SK-N-SH treated with all-trans-retinoic acid at 6 μM for 48 hours (cell line): ENCODE data around the gene PHACTR3.
"Not testable (repeated sequence)": the region's sequence is repeated elsewhere in the genome, so short reads cannot be mapped to it uniquely, and the experiment has no call there.

Experiments used
- ARNTL ChIP-seq: fragments of 450-650 bp; formaldehyde crosslinking; IDR thresholded peaks from 2 replicates; pipeline ENCODE4 v1.5.0; 2020; ENCODE audit warnings: low read depth, mild to moderate bottlenecking, moderate library complexity, borderline replicate concordance
- ESRRG ChIP-seq: fragments of 250-450 bp; sonication (Bioruptor Pico); IDR thresholded peaks from 2 replicates; pipeline ENCODE4 v1.6.1; 2021; ENCODE audit warnings: mild to moderate bottlenecking
- GLIS3 ChIP-seq: fragments of 250-450 bp; sonication (Bioruptor Pico); IDR thresholded peaks from 2 replicates; pipeline ENCODE4 v1.5.0; 2020; ENCODE audit warnings: mild to moderate bottlenecking, moderate library complexity
- ISL1 ChIP-seq: fragments of 250-450 bp; sonication (Bioruptor Pico); IDR thresholded peaks from 2 replicates; pipeline ENCODE4 v2.1.2; 2022; ENCODE audit warnings: mild to moderate bottlenecking, moderate library complexity
- PPARA ChIP-seq: fragments of 250-450 bp; sonication (Bioruptor Pico); IDR thresholded peaks from 2 replicates; pipeline ENCODE4 v1.5.0; 2020; ENCODE audit warnings: mild to moderate bottlenecking, borderline replicate concordance
- TCF4 ChIP-seq: fragments of 250-450 bp; sonication (Bioruptor Pico); IDR thresholded peaks from 2 replicates; pipeline ENCODE4 v1.8.0; 2021; ENCODE audit warnings: mild to moderate bottlenecking, moderate library complexity, borderline replicate concordance
- ZC3H10 ChIP-seq: fragments of 250-450 bp; sonication (Bioruptor Pico); IDR thresholded peaks from 2 replicates; pipeline ENCODE4 v1.5.1; 2021; ENCODE audit warnings: mild to moderate bottlenecking, moderate library complexity
- ZFP3 ChIP-seq: fragments of 250-450 bp; sonication (Bioruptor Pico); IDR thresholded peaks from 2 replicates; pipeline ENCODE4 v1.5.0; 2020; ENCODE audit warnings: mild to moderate bottlenecking, moderate library complexity
- ZNF565 ChIP-seq: fragments of 450-650 bp; formaldehyde crosslinking; conservative IDR thresholded peaks from 2 replicates; pipeline ENCODE4 v1.5.0; 2020; ENCODE audit warnings: low read depth, mild to moderate bottlenecking, moderate library complexity
- TF ChIP-seq, protein P1 (sequence below): fragments of 250-450 bp; sonication (Bioruptor Pico); IDR thresholded peaks from 2 replicates; pipeline ENCODE4 v1.5.1; 2020; ENCODE audit warnings: low read depth, mild to moderate bottlenecking, moderate library complexity
- TF ChIP-seq, protein P2 (sequence below): fragments of 250-450 bp; sonication (Bioruptor Pico); IDR thresholded peaks from 2 replicates; pipeline ENCODE4 v1.8.0; 2020; ENCODE audit warnings: mild to moderate bottlenecking, moderate library complexity, borderline replicate concordance

DNA sequence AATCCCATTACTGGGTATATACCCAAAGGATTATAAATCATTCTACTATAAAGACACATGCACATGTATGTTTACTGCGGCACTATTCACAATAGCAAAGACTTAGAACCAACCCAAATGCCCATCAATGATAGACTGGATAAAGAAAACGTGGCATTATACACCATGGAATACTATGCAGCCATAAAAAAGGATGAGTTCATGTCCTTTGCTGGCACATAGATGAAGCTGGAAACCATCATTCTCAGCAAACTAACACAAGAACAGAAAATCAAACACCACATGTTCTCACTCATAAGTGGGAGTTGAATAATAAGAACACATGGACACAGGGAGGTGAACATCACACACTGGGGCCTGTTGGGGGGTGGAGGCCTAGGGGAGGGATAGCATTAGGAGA, 285.7 kb downstream of the PHACTR3 start:
- not testable (repeated sequence) for TF ChIP-seq ZNF565, ZC3H10, TCF4, ISL1, ARNTL, ESRRG, ZFP3, PPARA, GLIS3 (CRISPR knock-in tag)
- TF ChIP-seq, protein P1, sequence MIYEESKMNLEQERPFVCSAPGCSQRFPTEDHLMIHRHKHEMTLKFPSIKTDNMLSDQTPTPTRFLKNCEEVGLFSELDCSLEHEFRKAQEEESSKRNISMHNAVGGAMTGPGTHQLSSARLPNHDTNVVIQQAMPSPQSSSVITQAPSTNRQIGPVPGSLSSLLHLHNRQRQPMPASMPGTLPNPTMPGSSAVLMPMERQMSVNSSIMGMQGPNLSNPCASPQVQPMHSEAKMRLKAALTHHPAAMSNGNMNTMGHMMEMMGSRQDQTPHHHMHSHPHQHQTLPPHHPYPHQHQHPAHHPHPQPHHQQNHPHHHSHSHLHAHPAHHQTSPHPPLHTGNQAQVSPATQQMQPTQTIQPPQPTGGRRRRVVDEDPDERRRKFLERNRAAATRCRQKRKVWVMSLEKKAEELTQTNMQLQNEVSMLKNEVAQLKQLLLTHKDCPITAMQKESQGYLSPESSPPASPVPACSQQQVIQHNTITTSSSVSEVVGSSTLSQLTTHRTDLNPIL (CRISPR knock-in tag): not testable (repeated sequence)
- TF ChIP-seq, protein P2, sequence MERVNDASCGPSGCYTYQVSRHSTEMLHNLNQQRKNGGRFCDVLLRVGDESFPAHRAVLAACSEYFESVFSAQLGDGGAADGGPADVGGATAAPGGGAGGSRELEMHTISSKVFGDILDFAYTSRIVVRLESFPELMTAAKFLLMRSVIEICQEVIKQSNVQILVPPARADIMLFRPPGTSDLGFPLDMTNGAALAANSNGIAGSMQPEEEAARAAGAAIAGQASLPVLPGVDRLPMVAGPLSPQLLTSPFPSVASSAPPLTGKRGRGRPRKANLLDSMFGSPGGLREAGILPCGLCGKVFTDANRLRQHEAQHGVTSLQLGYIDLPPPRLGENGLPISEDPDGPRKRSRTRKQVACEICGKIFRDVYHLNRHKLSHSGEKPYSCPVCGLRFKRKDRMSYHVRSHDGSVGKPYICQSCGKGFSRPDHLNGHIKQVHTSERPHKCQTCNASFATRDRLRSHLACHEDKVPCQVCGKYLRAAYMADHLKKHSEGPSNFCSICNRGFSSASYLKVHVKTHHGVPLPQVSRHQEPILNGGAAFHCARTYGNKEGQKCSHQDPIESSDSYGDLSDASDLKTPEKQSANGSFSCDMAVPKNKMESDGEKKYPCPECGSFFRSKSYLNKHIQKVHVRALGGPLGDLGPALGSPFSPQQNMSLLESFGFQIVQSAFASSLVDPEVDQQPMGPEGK: not testable (repeated sequence)
